Sigmoid colon (tissue), 7 donors: ENCODE measurements around the gene SMC4. TPM values are rescaled to one million over a fixed set of nuclear protein-coding genes. Genes with fewer than 3 reads are reported as not detected.

ENCODE experiments used
- DNase-seq: peaks from one replicate; pipeline ENCODE4 v3.0.0-alpha.2; 2019
- H3K27ac ChIP-seq, 4 donors: fragments of 200-600 bp; sonication (generic); one replicate each; pipeline ENCODE4 v1.5.1; 2016 to 2019; ENCODE audit warnings: mild to moderate bottlenecking in 1 of 4
- H3K27me3 ChIP-seq, 3 donors: fragments of 200-600 bp; sonication (generic); one replicate each; pipeline ENCODE4 v1.5.1; 2019; ENCODE audit warnings: mild to moderate bottlenecking in 1 of 3
- H3K36me3 ChIP-seq, 4 donors: fragments of 200-600 bp; sonication (generic); one replicate each; pipeline ENCODE4 v1.5.1; 2016 to 2019
- H3K4me1 ChIP-seq, 4 donors: fragments of 200-600 bp; sonication (generic); one replicate each; pipeline ENCODE4 v1.5.1; 2017 to 2019
- H3K4me3 ChIP-seq, 4 donors: fragments of 200-600 bp; sonication (generic); one replicate each; pipeline ENCODE4 v1.5.1; 2017 to 2019; ENCODE audit warnings: mild to moderate bottlenecking in 2 of 4, moderate library complexity in 1 of 4
- H3K9me3 ChIP-seq, 4 donors: fragments of 200-600 bp in 3 of 4; sonication (generic) in 3 of 4; one replicate each; pipeline versions ENCODE4 v1.5.1 to v1.6.1; 2013 to 2019
- EP300 ChIP-seq, 4 donors: sonication (generic); formaldehyde crosslinking; IDR thresholded peaks; one replicate each; pipeline ENCODE4 v1.6.1; 2017; ENCODE audit warnings: antibody characterized with exemption in 4 of 4
- POLR2A ChIP-seq, 2 donors: fragments of 450-650 bp; IDR thresholded peaks; one replicate each; pipeline ENCODE4 v1.6.1; 2016; ENCODE audit warnings: antibody characterized with exemption in 2 of 2, mild to moderate bottlenecking in 2 of 2, moderate library complexity in 2 of 2
- POLR2AphosphoS5 ChIP-seq, 4 donors: sonication (generic); formaldehyde crosslinking; IDR thresholded peaks; one replicate each; pipeline ENCODE4 v1.6.1; 2017; ENCODE audit warnings: antibody characterized with exemption in 4 of 4
- WGBS, 2 donors: extraction: QIAGEN DNeasy Blood & Tissue Kit; methylation state at CpG; one replicate each; pipeline ENCODE4 v1.1.7; 2013; 5-methylcytosine and 5-hydroxymethylcytosine counted together
- intact Hi-C: fragments of 100-400 bp; cut with DNase I; formaldehyde crosslinking; loops from one replicate; pipeline ENCODE4 v1.15.1; 2023
- polyA plus RNA-seq, 3 donors: library from polyadenylated mRNA; stranded (reverse); fragments of 200-250 nt; gene quantifications; one replicate each; pipeline ENCODE4 v1.2.3, GENCODE V29; 2013
- total RNA-seq, 4 donors: library from RNA; depleted of rRNA; stranded (reverse); fragments of >200 nt; gene quantifications; one replicate each; pipeline ENCODE4 v1.1.0, GENCODE V29; 2016
- TF ChIP-seq, protein P1 (sequence below), 4 experiments: fragments of 450-650 bp in 3 of 4; fragments of 200-600 bp in 1 of 4; IDR thresholded peaks; one replicate each; pipeline ENCODE4 v1.5.1; 2016 to 2019; ENCODE audit warnings: antibody characterized with exemption in 4 of 4, mild to moderate bottlenecking in 3 of 4, moderate library complexity in 2 of 4
- donor health status: healthy with polysubstance abuse.
- donor health status: Bipolar disorder and iron deficiency.
- donor health status: healthy.

Gene SMC4
- total and polyA plus RNA-seq, 7 donors, result 13.8 to 44.6 (median 28.0) TPM

DNA sequence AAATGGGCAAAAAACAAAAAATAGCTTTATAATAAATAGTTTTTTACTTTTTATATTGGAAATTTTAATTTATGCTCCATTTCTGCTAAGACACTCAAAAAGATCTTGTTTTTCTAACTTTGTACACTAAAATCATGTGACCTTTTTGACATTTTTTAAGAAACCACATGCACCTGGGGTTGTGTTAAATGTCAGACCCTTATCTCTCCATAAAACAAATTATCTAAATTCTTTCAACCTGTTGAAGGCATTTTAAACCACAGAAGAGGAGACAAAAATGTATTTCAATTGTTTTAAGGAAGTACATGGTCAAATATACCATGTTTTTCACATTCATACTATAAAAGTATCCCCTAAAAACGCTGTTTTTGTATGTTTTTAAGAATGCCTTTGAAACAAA, 29.7 kb upstream of the SMC4 start:
- Histone ChIP-seq H3K9me3 (no peaks in the 10 kb centered on the region), H3K4me1 (no peaks in the 10 kb centered on the region), H3K27ac (no peak overlapping the region), H3K4me3 (no peak overlapping the region), H3K36me3 (peaks cover 0 to 34% (median 2%) of the 10 kb centered on the region in 4 donors), H3K27me3 (no peaks in the 10 kb centered on the region)
- 67 to 88% methylated on average over 1 of the region's 1 CpG for WGBS, 2 donors
- DNase-seq, result no peak
- no peak for TF ChIP-seq POLR2A (IDR thresholded peaks at IDR 0.05)
- TF ChIP-seq EP300 (IDR thresholded peaks at IDR 0.05), result no peak
- TF ChIP-seq, protein P1, sequence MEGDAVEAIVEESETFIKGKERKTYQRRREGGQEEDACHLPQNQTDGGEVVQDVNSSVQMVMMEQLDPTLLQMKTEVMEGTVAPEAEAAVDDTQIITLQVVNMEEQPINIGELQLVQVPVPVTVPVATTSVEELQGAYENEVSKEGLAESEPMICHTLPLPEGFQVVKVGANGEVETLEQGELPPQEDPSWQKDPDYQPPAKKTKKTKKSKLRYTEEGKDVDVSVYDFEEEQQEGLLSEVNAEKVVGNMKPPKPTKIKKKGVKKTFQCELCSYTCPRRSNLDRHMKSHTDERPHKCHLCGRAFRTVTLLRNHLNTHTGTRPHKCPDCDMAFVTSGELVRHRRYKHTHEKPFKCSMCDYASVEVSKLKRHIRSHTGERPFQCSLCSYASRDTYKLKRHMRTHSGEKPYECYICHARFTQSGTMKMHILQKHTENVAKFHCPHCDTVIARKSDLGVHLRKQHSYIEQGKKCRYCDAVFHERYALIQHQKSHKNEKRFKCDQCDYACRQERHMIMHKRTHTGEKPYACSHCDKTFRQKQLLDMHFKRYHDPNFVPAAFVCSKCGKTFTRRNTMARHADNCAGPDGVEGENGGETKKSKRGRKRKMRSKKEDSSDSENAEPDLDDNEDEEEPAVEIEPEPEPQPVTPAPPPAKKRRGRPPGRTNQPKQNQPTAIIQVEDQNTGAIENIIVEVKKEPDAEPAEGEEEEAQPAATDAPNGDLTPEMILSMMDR (IDR thresholded peaks at IDR 0.05), result no peak
- TF ChIP-seq POLR2AphosphoS5 (IDR thresholded peaks at IDR 0.05), result no peak
- intact Hi-C loops, result no loop called here

- WGBS, 2 donors, result 94 to 98% methylated on average over 6 of the region's 6 CpGs
- intact Hi-C loops, result no loop called here
These were observed 28.2 kb upstream of the SMC4 start for GRCh38 chr3:160370987-160371857.

GRCh38 chr3:160372780-160373179, 26.7 kb upstream of the SMC4 start:
- Histone ChIP-seq H3K27me3 (no peaks in the 10 kb centered on the region), H3K4me1 (no peaks in the 10 kb centered on the region), H3K4me3 (no peak overlapping the region), H3K36me3 (peaks cover 0 to 41% (median 2%) of the 10 kb centered on the region in 4 donors), H3K9me3 (no peaks in the 10 kb centered on the region), H3K27ac (no peak overlapping the region)
- intact Hi-C loops, result no loop called here
- no peak for DNase-seq
- no peak for TF ChIP-seq EP300 (IDR thresholded peaks at IDR 0.05)
- no peak for TF ChIP-seq POLR2A (IDR thresholded peaks at IDR 0.05)
- TF ChIP-seq, protein P1 (IDR thresholded peaks at IDR 0.05), result no peak
- TF ChIP-seq POLR2AphosphoS5 (IDR thresholded peaks at IDR 0.05), result no peak

More at GRCh38 chr3:160370987-160371857, 28.2 kb upstream of the SMC4 start:
- Histone ChIP-seq H3K4me3 (no peak overlapping the region), H3K36me3 (peaks cover 0 to 35% (median 2%) of the 10 kb centered on the region in 4 donors), H3K27me3 (no peaks in the 10 kb centered on the region), H3K27ac (no peak overlapping the region), H3K4me1 (no peaks in the 10 kb centered on the region), H3K9me3 (no peaks in the 10 kb centered on the region)
- TF ChIP-seq POLR2AphosphoS5 (IDR thresholded peaks at IDR 0.05), result no peak
- TF ChIP-seq, protein P1 (IDR thresholded peaks at IDR 0.05), result no peak
- TF ChIP-seq EP300 (IDR thresholded peaks at IDR 0.05), result no peak
- TF ChIP-seq POLR2A (IDR thresholded peaks at IDR 0.05), result no peak
- no peak for DNase-seq

- 94 to 98% methylated on average over 2 of the region's 2 CpGs for WGBS, 2 donors
- Histone ChIP-seq H3K4me1 (no peaks in the 10 kb centered on the region), H3K4me3 (no peak overlapping the region), H3K27me3 (no peaks in the 10 kb centered on the region), H3K36me3 (peaks cover 0 to 41% (median 2%) of the 10 kb centered on the region in 4 donors), H3K9me3 (no peaks in the 10 kb centered on the region), H3K27ac (no peak overlapping the region)
- TF ChIP-seq, protein P1 (IDR thresholded peaks at IDR 0.05), result no peak
- intact Hi-C loops, result no loop called here
- no peak for DNase-seq
These were observed 25.8 kb upstream of the SMC4 start for GRCh38 chr3:160373655-160374054.
